Fibroblast of mammary gland (primary cell): ENCODE data around the gene TM2D3.

Experiments used
- DNase-seq: peaks from one replicate; pipeline ENCODE4 v3.0.0-alpha.2; 2010; ENCODE audit warnings: low read depth
- H3K4me3 ChIP-seq: 2 replicates; pipeline ENCODE4 v1.5.1; 2011; ENCODE audit warnings: low read depth, mild to moderate bottlenecking, low read length, moderate library complexity; ENCODE audit not compliant: control insufficient read depth
- CTCF ChIP-seq: conservative IDR thresholded peaks from 2 replicates; pipeline ENCODE4 v1.5.1; 2011; ENCODE audit warnings: low read depth, low read length, inconsistent platforms; ENCODE audit not compliant: control insufficient read depth, insufficient read depth

The TM2D3 gene

GRCh38 chr15:101675796-101676582 lies 23.8 kb upstream of the TM2D3 start:
- peak; percentile 87 for DNase-seq
- no peak for TF ChIP-seq CTCF
- H3K4me3 ChIP-seq: no peak overlapping the region

- TF ChIP-seq CTCF: no peak
- H3K4me3 ChIP-seq: no peak overlapping the region
- peak; percentile 83 for DNase-seq
These were observed 22.8 kb upstream of the TM2D3 start for GRCh38 chr15:101675015-101675414.

- H3K4me3 ChIP-seq: no peak overlapping the region
- no peak for TF ChIP-seq CTCF
- DNase-seq: peak; percentile 28
These were observed 20.1 kb upstream of the TM2D3 start for GRCh38 chr15:101672298-101672697.

GRCh38 chr15:101669744-101670143 lies 17.6 kb upstream of the TM2D3 start:
- TF ChIP-seq CTCF: no peak
- H3K4me3 ChIP-seq: no peak overlapping the region
- peak; percentile 48 for DNase-seq

GRCh38 chr15:101667881-101668280 lies 15.7 kb upstream of the TM2D3 start:
- TF ChIP-seq CTCF: no peak
- no peak overlapping the region for H3K4me3 ChIP-seq
- DNase-seq: no peak

GRCh38 chr15:101664303-101664913 lies 12.2 kb upstream of the TM2D3 start:
- TF ChIP-seq CTCF: peak; percentile 30
- peak; percentile 28 for DNase-seq
- no peak overlapping the region for H3K4me3 ChIP-seq
